ENCODE data around the gene ACOT7. TPM values are rescaled to one million over a fixed set of nuclear protein-coding genes. Genes with fewer than 3 reads are reported as not detected.

The ACOT7 gene
- total and polyA plus RNA-seq, 2 of the 13 experiments (the other 11 are each of a cell fraction or from before 2014, with no cell fraction given): 33.0 to 55.8 TPM

- no peaks in the 10 kb centered on the region for H3K9me3 ChIP-seq (ENCODE audit: low read length)
- no peak for DNase-seq (ENCODE audit: low spot score)
- H3K27ac ChIP-seq (ENCODE audit: extremely low read length, insufficient read depth, low read length): no peak overlapping the region
- H3K36me3 ChIP-seq (replicated peaks in 1 of 2; ENCODE audit: control insufficient read depth in 1 of 2, insufficient read depth in 2 of 2, low read length in 2 of 2): peaks cover 11 to 32% of the 10 kb centered on the region in 2 experiments; a peak in 4 of 5 replicates
- no peaks in the 10 kb centered on the region for H3K79me2 ChIP-seq (ENCODE audit: insufficient read depth, low read length)
- H3K4me1 ChIP-seq (ENCODE audit: insufficient read depth, low read length): no peaks in the 10 kb centered on the region
- in situ Hi-C loops (cut with HindIII; ENCODE audit: extremely low pct_ligation_motif_present, low pct_unique_long_range_greater_than_20kb): no loop called here
- H4K20me1 ChIP-seq (ENCODE audit: insufficient read depth, low read length): no peaks in the 10 kb centered on the region
- no peak overlapping the region for H2AFZ ChIP-seq (ENCODE audit: low read length)
- no peak overlapping the region for H3K9ac ChIP-seq (ENCODE audit: insufficient read depth, low read depth, low read length)
- H3K4me2 ChIP-seq (ENCODE audit: low read depth, low read length): no peak overlapping the region
- no peaks in the 10 kb centered on the region for H3K27me3 ChIP-seq (ENCODE audit: control insufficient read depth in 1 of 2, insufficient read depth in 2 of 2, low read length in 2 of 2)
- intact Hi-C loops (cut with micrococcal nuclease; ENCODE audit: unreplicated experiment): no loop called here
- TF ChIP-seq MEIS2 (CRISPR knock-in tag; IDR thresholded peaks at IDR 0.05) (no peak), JDP2 (CRISPR knock-in tag; IDR thresholded peaks at IDR 0.05; ENCODE audit: borderline replicate concordance) (no peak), ZNF646 (CRISPR knock-in tag; IDR thresholded peaks at IDR 0.05) (no peak), HCFC1 (IDR thresholded peaks at IDR 0.05; ENCODE audit: low read depth, low read length) (no peak), CREB3 (CRISPR knock-in tag; IDR thresholded peaks at IDR 0.05) (no peak), NFATC3 (CRISPR knock-in tag; IDR thresholded peaks at IDR 0.05) (no peak)
- 96% methylated on average over 9 of the region's 10 CpGs for WGBS (ENCODE audit: low lambda C conversion rate)
- ATAC-seq: no peak
- CTCF ChIA-PET (ENCODE audit: low intra/inter-chr PET ratio, low total read pairs): no interaction called here
- no TSS peak for BruUV-seq (replicated peaks)
- POLR2A ChIA-PET: no interaction called here
- FAIRE-seq: no peak
- H3K4me3 ChIP-seq (replicated peaks in 1 of 3; ENCODE audit: insufficient read depth in 1 of 3, low read depth in 2 of 3, low read length in 3 of 3): no peak overlapping the region
These were observed 71.4 kb downstream of the ACOT7 start for GRCh38 chr1:6322161-6322560.

All from HepG2 (cell line).